GM18861 (cell line): ENCODE results near the gene APBB2.
A peak's percentile ranks its signal among the peaks of the same experiment; 100 is the strongest.

Experiments
- ATAC-seq: cut with Tn5 transposase; IDR thresholded peaks from one replicate; pipeline ENCODE4 v1.9.1; 2021; ENCODE audit not compliant: unreplicated experiment

APBB2 gene

GRCh38 chr4:41216294-41217019 is 2.1 kb upstream of the APBB2 start:
- peak; percentile 35 for ATAC-seq

GRCh38 chr4:41215969-41216293 is 1.6 kb upstream of the APBB2 start:
- no peak for ATAC-seq

GRCh38 chr4:41215155-41215554 is 813 bp upstream of the APBB2 start:
- ATAC-seq, result no peak

GRCh38 chr4:41214825-41215146 is 444 bp upstream of the APBB2 start:
- no peak for ATAC-seq

GRCh38 chr4:41213625-41214135 is 662 bp downstream of the APBB2 start:
- ATAC-seq, result no peak

- peak; percentile 32 for ATAC-seq
These were observed 1.6 kb downstream of the APBB2 start for GRCh38 chr4:41212616-41213203.

GRCh38 chr4:41211951-41212615 is 2.3 kb downstream of the APBB2 start:
- no peak for ATAC-seq

GRCh38 chr4:41209901-41210300 is 4.4 kb downstream of the APBB2 start:
- ATAC-seq, result no peak

- ATAC-seq, result no peak
These were observed 5.2 kb downstream of the APBB2 start for GRCh38 chr4:41209187-41209586.

GRCh38 chr4:41207291-41207831 is 7.0 kb downstream of the APBB2 start:
- ATAC-seq, result no peak

- no peak for ATAC-seq
These were observed 8.4 kb downstream of the APBB2 start for GRCh38 chr4:41205854-41206460.

GRCh38 chr4:41205130-41205529 is 9.2 kb downstream of the APBB2 start:
- ATAC-seq, result no peak

GRCh38 chr4:41204400-41204978 is 9.9 kb downstream of the APBB2 start:
- no peak for ATAC-seq

GRCh38 chr4:41203841-41204240 is 10.5 kb downstream of the APBB2 start:
- ATAC-seq, result no peak

GRCh38 chr4:41202820-41203568 is 11.3 kb downstream of the APBB2 start:
- no peak for ATAC-seq

GRCh38 chr4:41202356-41202755 is 12.0 kb downstream of the APBB2 start:
- no peak for ATAC-seq

- no peak for ATAC-seq
These were observed 13.8 kb downstream of the APBB2 start for GRCh38 chr4:41200486-41201017.

GRCh38 chr4:41199788-41200187 is 14.6 kb downstream of the APBB2 start:
- no peak for ATAC-seq

GRCh38 chr4:41197996-41198395 is 16.3 kb downstream of the APBB2 start:
- no peak for ATAC-seq

GRCh38 chr4:41197495-41197894 is 16.8 kb downstream of the APBB2 start:
- ATAC-seq, result no peak
